HPDE6-E6E7 (cell line): ENCODE measurements around the gene SPRED1.
A peak's percentile ranks its signal among the peaks of the same experiment; 100 is the strongest.
"Not testable (repeated sequence)": the region's sequence is repeated elsewhere in the genome, so short reads cannot be mapped to it uniquely, and the experiment has no call there.

Experiments
- DNase-seq: peaks from one replicate; pipeline ENCODE4 v3.0.0; 2011; ENCODE audit warnings: missing footprints; ENCODE audit errors: extremely low spot score

The SPRED1 gene

DNA sequence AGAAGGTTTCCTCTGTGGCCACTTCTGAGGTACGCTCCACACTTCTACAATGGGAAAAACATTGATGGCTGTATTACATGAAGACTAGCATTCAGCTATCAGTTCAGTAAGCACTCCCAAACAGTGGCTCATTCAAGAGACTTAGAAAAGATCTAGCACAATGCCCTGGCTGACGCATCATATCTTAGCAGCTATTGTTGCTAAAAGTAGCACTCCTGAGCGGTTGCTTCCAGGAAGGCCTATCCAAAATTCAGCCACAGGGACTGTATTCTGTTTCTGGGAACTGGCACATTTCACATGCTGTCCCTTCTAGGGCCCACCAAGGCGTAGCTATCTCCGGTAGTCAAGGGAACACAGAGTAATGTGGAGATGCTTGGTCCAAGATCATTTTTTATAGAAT, 21.2 kb upstream of the SPRED1 start:
- DNase-seq: no peak

- not testable (repeated sequence) for DNase-seq
These were observed 15.6 kb upstream of the SPRED1 start for GRCh38 chr15:38237021-38237420.

GRCh38 chr15:38238311-38238710, 14.3 kb upstream of the SPRED1 start:
- DNase-seq: no peak

DNA sequence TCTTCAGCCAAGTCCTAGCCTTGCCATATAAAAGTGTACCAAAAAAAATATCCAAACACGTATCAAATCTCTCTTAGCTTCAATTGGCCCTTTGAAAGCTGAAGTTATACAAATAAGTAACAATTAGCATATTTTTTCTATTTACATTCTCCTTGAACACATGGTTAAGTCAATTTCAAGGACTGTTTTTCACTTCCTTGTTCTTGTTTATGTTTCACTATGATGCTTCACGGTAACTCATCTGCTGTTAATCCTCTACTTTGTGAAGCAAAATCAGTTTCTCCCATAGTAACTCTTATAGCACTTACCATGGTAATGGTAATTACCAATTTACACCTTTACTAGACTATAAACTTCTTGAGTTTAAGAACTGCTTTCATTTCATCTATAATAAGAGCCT, 10.6 kb upstream of the SPRED1 start:
- DNase-seq: no peak

DNA sequence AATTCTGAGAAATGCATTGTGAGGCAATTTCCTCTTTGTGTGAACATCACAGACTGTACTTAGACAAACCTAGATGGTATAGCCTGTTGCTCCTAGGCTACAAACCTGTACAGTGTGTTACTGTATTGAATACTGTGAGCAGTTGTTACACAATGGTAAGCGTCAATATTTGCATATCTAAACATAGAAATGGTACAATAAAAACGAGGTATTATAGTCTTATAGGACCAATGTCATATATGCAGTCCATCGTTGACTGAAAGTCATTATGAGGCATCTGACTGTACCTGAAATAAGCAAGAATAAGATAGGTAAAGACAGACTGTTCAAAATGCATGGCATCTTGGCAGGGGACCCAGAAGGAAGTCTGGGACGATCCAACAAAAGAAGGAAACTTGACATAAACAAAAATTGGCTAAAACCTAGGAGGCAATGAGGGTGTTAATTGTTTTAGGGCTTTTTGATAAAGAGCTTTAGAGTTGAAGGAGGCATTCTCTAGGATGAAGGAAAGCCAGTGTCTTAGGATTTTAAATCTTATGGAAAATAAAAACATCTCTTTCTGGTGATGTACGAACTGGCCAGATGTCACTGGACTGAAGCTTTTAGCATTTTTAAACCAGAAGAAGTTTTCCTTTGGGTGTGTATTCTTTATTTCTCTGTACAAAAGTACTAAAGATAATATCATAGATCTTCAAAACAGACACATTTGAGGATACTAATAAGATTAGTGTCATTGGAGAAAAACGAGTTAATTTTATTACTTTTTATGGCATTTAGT, 9.2 kb upstream of the SPRED1 start:
- no peak for DNase-seq

- DNase-seq: no peak
These were observed 5.3 kb upstream of the SPRED1 start for GRCh38 chr15:38247336-38247735.

DNA sequence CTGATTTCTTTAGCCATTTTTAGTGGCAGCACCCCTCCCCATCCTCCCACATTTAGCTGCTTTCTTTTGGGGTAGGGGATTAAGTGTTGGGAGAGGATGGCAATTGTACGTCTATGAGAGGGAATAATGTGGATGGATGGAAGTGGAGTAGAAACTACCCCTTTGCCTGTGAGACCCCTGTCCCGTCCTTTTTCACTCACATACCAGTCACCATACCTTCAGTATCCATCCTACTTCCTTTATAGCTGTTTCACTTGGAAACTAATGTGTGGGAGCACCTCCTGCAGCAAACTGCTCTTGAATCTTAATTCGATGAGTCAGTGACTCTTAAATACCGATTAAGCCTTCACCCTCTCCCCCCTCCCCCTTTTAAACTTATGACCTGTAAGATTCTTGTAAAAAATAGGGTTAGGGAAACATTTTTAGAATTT, 730 bp downstream of the SPRED1 start:
- DNase-seq: no peak

DNA sequence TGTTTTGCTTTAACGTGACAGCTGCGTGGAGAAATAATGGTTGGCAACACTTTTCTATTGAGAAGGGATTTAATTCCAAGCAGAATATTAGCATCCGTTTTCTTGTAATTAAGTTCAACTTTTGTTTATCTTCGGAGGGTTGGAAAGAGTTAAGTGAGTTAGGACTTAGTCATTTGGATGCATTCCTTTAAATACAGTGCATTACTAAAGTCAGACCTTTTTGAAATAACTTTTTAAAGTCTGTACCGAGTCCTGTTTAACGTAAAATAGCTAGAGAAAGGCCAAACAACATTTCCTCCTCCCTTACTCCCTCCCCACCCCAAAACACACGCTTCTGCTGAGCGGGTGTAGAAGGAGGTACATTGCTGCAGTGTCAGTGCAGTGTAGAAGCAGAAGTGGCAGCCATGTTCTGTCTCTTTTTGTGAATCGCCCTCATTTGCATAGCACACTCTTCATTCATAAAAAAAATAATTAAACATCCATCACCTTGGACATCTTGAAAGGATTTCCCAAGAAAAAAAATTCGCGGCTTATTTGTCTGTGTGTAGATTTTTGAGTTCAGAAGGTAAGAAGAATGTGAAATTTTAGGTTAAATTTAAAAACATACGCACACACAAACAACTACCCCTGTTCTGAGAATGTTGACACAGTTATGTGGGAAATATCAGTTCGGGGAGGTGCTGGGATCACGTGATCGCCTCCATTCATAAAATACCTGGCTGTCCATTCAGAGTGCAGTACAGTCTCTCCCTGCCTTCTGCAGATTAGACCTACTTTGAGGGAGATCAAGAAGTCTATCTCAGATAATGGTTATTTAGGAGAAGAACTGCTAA, 1.6 kb downstream of the SPRED1 start:
- peak; percentile 36 for DNase-seq

DNA sequence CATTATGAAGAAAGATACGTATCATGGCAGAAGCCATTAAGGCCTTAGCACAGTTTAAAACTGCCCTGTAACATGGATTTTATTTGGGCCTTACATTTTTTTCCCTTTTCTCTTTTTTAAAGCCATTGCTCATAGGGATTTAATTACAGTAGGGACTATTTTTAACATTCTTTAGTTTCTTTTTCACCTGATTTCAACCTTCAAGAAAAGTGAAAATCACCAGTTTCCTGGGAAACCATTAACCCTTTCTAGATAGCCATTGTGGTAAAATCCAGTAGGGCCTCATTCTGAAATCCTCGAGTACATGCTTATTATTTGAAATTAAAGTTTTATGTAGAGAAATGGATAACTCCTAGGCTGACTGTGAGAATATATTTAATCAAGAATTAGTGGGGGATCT, 3.1 kb downstream of the SPRED1 start:
- DNase-seq: no peak

- DNase-seq: no peak
These were observed 5.0 kb downstream of the SPRED1 start for GRCh38 chr15:38257676-38258075.

GRCh38 chr15:38259134-38259533, 6.5 kb downstream of the SPRED1 start:
- no peak for DNase-seq

DNA sequence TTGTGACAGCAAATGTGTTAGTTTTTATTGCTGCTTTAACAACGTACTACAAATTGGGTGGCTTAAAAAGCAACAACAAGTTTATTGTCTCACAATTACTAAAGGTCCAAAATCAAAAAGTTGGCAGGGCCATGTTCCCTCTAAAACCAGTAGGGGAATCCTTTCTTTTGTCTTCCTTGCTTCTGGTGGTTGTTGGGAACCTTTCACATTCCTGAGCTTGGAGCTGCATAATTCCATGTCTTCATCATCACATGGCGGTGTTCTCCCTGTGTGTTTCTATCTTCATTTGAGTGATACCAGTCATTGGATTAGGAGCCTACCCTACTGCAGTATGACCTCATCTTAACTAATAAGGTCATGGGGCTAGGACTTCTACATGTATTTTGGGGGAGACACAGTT, 7.4 kb downstream of the SPRED1 start:
- DNase-seq: no peak

DNA sequence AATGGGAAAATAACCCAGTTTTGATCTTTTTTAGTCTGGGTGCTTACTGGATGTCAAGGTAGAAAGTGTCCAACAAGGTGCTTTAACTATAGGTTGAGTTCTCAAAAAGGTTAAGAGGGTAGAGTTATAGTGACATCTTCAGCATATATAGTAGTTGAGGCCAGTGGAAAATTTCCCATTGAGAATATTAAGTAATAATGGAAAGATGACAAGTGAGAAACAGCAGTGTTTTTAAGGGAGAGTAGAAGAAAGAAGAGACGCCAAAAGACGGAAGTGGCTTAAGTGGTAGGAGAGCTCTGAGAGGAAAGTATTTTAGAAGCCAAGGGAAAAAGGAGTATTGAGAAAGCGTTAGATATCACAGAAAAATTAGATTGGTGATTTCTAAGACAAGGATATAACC, 10.6 kb downstream of the SPRED1 start:
- no peak for DNase-seq

DNA sequence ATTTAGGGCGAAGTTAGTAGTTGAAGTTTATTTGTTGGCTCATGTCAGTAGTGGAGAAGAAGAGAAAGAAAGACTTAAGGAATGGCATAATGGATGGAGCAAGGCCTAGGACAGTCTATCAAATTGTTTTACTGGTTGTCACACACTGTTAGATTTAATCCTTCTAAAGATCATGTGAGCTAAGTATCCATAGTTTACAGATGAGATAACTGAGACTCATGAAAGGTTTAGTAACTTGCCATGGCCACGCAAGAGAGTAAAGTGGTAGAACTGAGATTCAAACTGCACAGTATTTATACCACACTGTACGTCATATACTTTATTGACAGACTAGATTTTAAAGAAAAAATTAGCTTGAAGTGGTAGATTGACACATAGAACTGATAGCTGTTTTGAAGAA, 11.4 kb downstream of the SPRED1 start:
- no peak for DNase-seq

- DNase-seq: no peak
These were observed 13.8 kb downstream of the SPRED1 start for GRCh38 chr15:38266247-38266986.

DNA sequence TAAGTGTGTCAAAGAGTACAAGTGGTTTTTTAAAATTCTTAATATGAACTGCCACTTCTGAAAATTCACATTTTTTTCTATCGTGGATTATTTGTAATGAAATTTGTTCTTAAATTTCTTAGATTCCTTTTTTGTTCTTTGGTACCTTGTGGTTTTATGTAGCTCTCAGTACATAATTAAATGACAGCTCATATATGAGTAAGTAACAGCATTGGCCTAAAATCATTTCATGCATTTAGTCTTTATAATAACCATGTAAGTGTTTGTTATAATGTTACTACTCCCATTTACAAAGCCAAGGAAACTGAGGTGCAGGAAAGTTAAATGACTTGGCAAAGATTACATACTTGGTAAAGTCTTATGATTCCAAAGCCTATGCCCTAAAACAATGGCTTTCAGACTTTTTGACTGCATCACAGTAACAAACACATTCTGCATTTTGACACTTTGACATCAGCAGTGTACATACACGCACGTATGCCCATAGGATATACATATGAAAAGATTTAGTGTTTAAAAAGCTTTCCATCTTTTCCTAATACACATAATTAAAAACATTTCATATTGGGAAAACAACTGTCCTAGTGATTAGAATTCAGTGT, 14.9 kb downstream of the SPRED1 start:
- DNase-seq: no peak

- no peak for DNase-seq
These were observed 18.5 kb downstream of the SPRED1 start for GRCh38 chr15:38271144-38271543.

DNA sequence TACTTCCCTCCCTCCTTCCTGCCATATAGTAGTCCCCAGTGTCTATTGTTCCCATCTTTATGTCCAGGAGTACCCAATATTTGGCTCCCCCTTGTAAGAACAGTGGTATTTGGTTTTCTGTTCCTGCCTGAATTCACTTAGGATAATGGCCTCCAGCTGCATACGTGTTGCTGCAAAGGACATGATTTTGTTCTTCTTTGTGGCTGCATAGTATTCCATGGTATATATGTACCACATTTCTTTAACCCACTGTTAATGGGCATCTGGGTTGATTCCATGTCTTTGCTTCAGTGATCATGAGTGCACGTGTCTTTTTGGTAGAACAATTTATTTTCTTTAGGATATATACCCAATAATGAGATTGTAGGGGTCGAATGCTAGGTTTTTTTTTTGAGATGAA, 19.3 kb downstream of the SPRED1 start:
- DNase-seq: no peak

DNA sequence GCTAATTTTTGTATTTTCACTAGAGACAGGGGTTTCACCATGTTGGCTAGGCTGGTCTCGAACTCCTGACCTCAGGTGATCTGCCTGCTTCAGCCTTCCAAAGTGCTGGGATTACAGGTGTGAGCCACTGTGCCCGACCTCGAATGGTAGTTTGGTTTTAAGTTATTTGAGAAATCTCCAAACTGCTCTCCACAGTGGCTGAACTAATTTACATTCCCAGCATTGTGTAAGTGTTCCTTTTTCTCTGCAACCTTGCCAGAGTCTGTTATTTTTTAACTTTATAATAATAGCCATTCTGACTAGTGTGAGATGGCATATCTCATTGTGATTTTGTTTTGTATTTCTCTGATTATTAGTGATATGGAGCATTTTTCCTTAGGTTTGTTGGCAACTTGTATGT, 19.8 kb downstream of the SPRED1 start:
- DNase-seq: not testable (repeated sequence)

DNA sequence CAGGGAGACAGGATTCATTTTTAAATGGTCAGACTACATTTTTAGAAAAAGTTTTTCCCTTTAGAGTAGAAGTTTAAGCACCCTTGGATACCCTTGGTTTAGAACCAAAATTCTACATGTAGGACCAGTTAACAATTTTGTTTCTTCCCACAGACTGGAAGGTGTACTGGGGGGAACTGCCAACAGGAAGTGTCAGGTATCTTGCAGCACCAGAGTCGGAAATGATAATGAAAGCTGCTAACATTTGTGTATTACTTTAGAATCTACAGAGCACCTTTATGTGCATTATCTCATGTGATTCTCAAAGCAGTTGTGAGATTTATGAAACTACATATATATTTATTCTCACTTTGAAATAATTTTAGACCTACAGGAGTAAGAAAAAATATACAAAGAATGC, 21.5 kb downstream of the SPRED1 start:
- DNase-seq: no peak

DNA sequence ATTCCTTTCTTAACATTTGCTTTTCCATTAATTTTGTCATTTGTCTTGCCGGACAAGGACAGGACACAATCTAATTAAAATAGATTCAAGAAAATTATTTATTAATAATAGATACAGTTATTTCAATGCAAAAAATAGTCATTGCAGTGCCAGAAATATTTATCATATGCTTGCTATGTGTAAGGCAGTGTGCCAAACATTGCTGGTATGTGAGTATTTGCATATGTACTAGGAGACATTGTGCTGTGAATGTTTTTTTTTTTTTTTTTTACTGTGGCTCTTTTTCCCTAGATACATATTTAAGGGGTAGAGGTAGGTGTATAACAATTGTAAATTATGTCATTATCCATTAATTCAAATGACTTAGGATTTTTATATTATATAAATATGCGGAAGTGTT, 23.3 kb downstream of the SPRED1 start:
- DNase-seq: no peak

DNA sequence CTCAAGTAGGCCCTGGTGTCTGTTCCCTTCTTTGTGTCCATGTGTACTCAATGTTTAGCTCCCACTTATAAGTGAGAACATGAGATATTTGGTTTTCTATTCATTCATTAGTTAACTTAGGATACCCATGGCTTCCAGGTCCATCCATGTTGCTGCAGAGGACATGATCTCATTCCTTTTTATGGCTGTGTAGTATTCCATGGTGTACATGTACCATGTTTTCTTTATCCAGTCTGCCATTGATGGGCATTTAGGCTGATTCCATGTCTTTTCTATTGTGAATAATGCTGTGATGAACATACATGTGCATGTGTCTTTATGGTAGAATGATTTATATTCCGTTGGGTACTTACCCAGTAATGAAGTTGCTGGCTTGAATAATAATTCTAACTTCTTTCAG, 24.6 kb downstream of the SPRED1 start:
- DNase-seq: not testable (repeated sequence)
